Activated T-helper 17 cell treated with anti-CD3 and anti-CD28 coated beads, Interleukin-2, amount 50 U/mL, for 72 hours (primary cell): ENCODE results near the gene ZEB1. TPM values are rescaled to one million over a fixed set of nuclear protein-coding genes. Genes with fewer than 3 reads are reported as not detected.

Source experiments
- ATAC-seq: fragments of 150-1000 bp; cut with Tn5 transposase; replicated peaks from 2 replicates; pipeline ENCODE4 v1.10.0; 2021; ENCODE audit warnings: mild to moderate bottlenecking, moderate library complexity
- H3K27ac Mint-ChIP-seq: one replicate; pipeline ENCODE4 v1.8.0; 2022; ENCODE audit warnings: mixed read lengths
- H3K27me3 Mint-ChIP-seq: one replicate; pipeline ENCODE4 v1.8.0; 2022; ENCODE audit warnings: mixed read lengths
- H3K36me3 Mint-ChIP-seq: one replicate; pipeline ENCODE4 v1.8.0; 2022; ENCODE audit warnings: low read depth, mild to moderate bottlenecking, mixed read lengths
- H3K4me1 Mint-ChIP-seq: one replicate; pipeline ENCODE4 v1.8.0; 2022; ENCODE audit warnings: mixed read lengths
- H3K4me3 Mint-ChIP-seq: one replicate; pipeline ENCODE4 v1.8.0; 2022; ENCODE audit warnings: mild to moderate bottlenecking, mixed read lengths
- H3K9me3 Mint-ChIP-seq: one replicate; pipeline ENCODE4 v1.8.0; 2022; ENCODE audit warnings: mixed read lengths
- total RNA-seq, 2 donors: library from RNA; stranded (reverse); gene quantifications; one replicate each; pipeline ENCODE4 v1.2.3, GENCODE V29; 2022

Gene ZEB1
- total RNA-seq, 2 donors from 2014 or later = 46.5 to 49.2 TPM

- ATAC-seq = no peak
- Mint-ChIP-seq H3K27ac (no peak overlapping the region), H3K36me3 (peaks cover under 1% of the 10 kb centered on the region), H3K4me3 (no peak overlapping the region), H3K27me3 (no peaks in the 10 kb centered on the region), H3K9me3 (no peaks in the 10 kb centered on the region), H3K4me1 (peaks cover 28% of the 10 kb centered on the region)
These were observed 49.7 kb downstream of the ZEB1 start for GRCh38 chr10:31368724-31369123.

DNA sequence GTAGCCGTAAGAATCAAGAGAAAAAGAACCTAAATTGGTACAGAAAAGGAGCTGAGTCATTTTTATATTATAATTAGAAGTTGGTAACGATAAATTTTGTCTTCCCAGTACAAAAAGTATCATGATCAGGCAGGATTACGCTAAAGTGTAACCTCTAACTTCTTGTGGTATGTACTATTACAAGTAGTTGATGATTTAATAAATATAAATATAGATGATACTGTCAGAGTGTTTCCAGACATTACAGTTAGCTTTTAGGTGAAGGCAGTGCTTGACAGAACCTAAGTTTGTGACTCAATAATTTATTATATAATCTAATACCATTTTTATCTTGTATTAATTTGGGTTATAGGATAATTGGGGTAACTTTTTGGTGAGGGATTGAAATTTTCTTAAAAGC is 53.4 kb downstream of the ZEB1 start:
- no peak for ATAC-seq
- Mint-ChIP-seq H3K27ac (no peak overlapping the region), H3K4me1 (peaks cover 28% of the 10 kb centered on the region), H3K9me3 (no peaks in the 10 kb centered on the region), H3K27me3 (no peaks in the 10 kb centered on the region), H3K36me3 (no peaks in the 10 kb centered on the region), H3K4me3 (no peak overlapping the region)

- H3K4me1 Mint-ChIP-seq = peaks cover 26% of the 10 kb centered on the region
- no peak overlapping the region for H3K27ac Mint-ChIP-seq
- ATAC-seq = no peak
- no peaks in the 10 kb centered on the region for H3K27me3 Mint-ChIP-seq
- no peaks in the 10 kb centered on the region for H3K9me3 Mint-ChIP-seq
- H3K4me3 Mint-ChIP-seq = no peak overlapping the region
- H3K36me3 Mint-ChIP-seq = no peaks in the 10 kb centered on the region
These were observed 55.2 kb downstream of the ZEB1 start for GRCh38 chr10:31374146-31374696.

- H3K27me3 Mint-ChIP-seq = no peaks in the 10 kb centered on the region
- no peak for ATAC-seq
- H3K36me3 Mint-ChIP-seq = no peaks in the 10 kb centered on the region
- no peak overlapping the region for H3K27ac Mint-ChIP-seq
- H3K9me3 Mint-ChIP-seq = no peaks in the 10 kb centered on the region
- H3K4me1 Mint-ChIP-seq = peaks cover 7% of the 10 kb centered on the region
- no peak overlapping the region for H3K4me3 Mint-ChIP-seq
These were observed 62.2 kb downstream of the ZEB1 start for GRCh38 chr10:31381171-31381570.

DNA sequence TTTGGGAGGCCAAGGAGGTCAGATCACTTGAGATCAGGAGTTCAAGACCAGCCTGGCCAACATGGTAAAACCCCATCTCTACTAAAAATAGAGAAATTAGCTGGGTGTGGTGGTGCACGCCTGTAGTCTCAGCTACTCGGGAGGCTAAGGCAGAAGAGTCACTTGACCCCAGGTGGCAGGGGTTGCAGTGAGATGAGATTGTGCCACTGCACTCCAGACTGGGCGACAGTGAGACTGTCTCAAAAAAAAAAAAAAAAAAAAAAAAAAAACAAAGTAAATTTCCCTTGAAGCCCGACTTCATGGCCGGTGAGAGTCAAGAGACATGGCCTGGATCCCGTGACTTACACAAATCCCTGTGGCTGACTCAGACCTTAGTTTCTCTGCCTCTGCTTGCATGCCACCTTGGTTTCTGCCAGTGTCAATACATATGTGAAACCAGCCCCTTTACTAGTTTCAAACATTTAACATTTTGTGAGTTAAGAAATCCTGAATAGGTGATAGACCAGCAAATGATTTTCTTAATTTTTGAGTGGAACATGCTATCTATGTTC is 62.8 kb downstream of the ZEB1 start:
- no peaks in the 10 kb centered on the region for H3K9me3 Mint-ChIP-seq
- H3K27me3 Mint-ChIP-seq = no peaks in the 10 kb centered on the region
- H3K4me1 Mint-ChIP-seq = peaks cover 7% of the 10 kb centered on the region
- H3K36me3 Mint-ChIP-seq = peaks cover 2% of the 10 kb centered on the region
- peak; percentile 53 for ATAC-seq
- H3K4me3 Mint-ChIP-seq = no peak overlapping the region
- no peak overlapping the region for H3K27ac Mint-ChIP-seq

GRCh38 chr10:31383810-31384588 is 65.0 kb downstream of the ZEB1 start:
- Mint-ChIP-seq H3K4me3 (no peak overlapping the region), H3K36me3 (peaks cover 24% of the 10 kb centered on the region), H3K4me1 (peaks cover 7% of the 10 kb centered on the region), H3K9me3 (no peaks in the 10 kb centered on the region), H3K27ac (no peak overlapping the region), H3K27me3 (no peaks in the 10 kb centered on the region)
- peak; percentile 78 for ATAC-seq

DNA sequence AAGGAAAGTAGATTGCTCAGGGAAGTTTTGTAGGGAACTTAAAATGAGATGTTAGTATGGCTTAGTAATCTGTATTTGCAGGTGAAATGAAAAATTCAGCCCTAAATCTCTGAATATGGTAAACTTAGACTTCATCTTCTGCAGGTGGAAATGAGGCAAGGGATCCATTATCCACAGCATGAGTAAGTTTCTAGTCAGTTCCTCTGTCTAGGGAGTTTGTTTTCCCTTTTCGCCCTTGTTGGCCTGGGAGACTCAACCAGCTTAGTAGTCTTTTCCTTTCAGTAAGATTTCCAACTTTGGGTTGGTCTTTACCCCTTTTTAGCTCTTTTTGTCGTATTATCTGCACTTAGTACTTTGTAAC is 65.6 kb downstream of the ZEB1 start:
- Mint-ChIP-seq H3K9me3 (no peaks in the 10 kb centered on the region), H3K4me1 (peaks cover 7% of the 10 kb centered on the region), H3K27ac (peak overlapping the region; percentile 50), H3K27me3 (no peaks in the 10 kb centered on the region), H3K4me3 (no peak overlapping the region), H3K36me3 (peaks cover 29% of the 10 kb centered on the region)
- ATAC-seq = peak; percentile 39

GRCh38 chr10:31390804-31391203 is 71.8 kb downstream of the ZEB1 start:
- Mint-ChIP-seq H3K36me3 (peaks cover 48% of the 10 kb centered on the region), H3K27me3 (no peaks in the 10 kb centered on the region), H3K27ac (no peak overlapping the region), H3K4me3 (no peak overlapping the region), H3K4me1 (peaks cover 9% of the 10 kb centered on the region), H3K9me3 (no peaks in the 10 kb centered on the region)
- no peak for ATAC-seq

- Mint-ChIP-seq H3K27me3 (no peaks in the 10 kb centered on the region), H3K9me3 (no peaks in the 10 kb centered on the region), H3K36me3 (peaks cover 26% of the 10 kb centered on the region), H3K4me3 (no peak overlapping the region), H3K4me1 (peaks cover 9% of the 10 kb centered on the region), H3K27ac (no peak overlapping the region)
- no peak for ATAC-seq
These were observed 74.8 kb downstream of the ZEB1 start for GRCh38 chr10:31393844-31394243.

GRCh38 chr10:31395695-31396094 is 76.7 kb downstream of the ZEB1 start:
- no peak overlapping the region for H3K4me3 Mint-ChIP-seq
- H3K36me3 Mint-ChIP-seq = peaks cover 17% of the 10 kb centered on the region
- H3K27me3 Mint-ChIP-seq = no peaks in the 10 kb centered on the region
- no peaks in the 10 kb centered on the region for H3K9me3 Mint-ChIP-seq
- H3K4me1 Mint-ChIP-seq = peaks cover 18% of the 10 kb centered on the region
- ATAC-seq = no peak
- no peak overlapping the region for H3K27ac Mint-ChIP-seq

- H3K9me3 Mint-ChIP-seq = no peaks in the 10 kb centered on the region
- H3K27me3 Mint-ChIP-seq = no peaks in the 10 kb centered on the region
- peaks cover 23% of the 10 kb centered on the region for H3K4me1 Mint-ChIP-seq
- H3K36me3 Mint-ChIP-seq = peaks cover 13% of the 10 kb centered on the region
- H3K27ac Mint-ChIP-seq = no peak overlapping the region
- ATAC-seq = no peak
- no peak overlapping the region for H3K4me3 Mint-ChIP-seq
These were observed 77.4 kb downstream of the ZEB1 start for GRCh38 chr10:31396376-31396775.

- Mint-ChIP-seq H3K27me3 (no peaks in the 10 kb centered on the region), H3K4me1 (peaks cover 24% of the 10 kb centered on the region), H3K9me3 (no peaks in the 10 kb centered on the region), H3K4me3 (no peak overlapping the region), H3K36me3 (peaks cover 13% of the 10 kb centered on the region), H3K27ac (no peak overlapping the region)
- ATAC-seq = no peak
These were observed 78.8 kb downstream of the ZEB1 start for GRCh38 chr10:31397852-31398251.

GRCh38 chr10:31399171-31399570 is 80.2 kb downstream of the ZEB1 start:
- Mint-ChIP-seq H3K9me3 (no peaks in the 10 kb centered on the region), H3K27ac (no peak overlapping the region), H3K36me3 (peaks cover 7% of the 10 kb centered on the region), H3K4me1 (peaks cover 19% of the 10 kb centered on the region), H3K4me3 (no peak overlapping the region), H3K27me3 (no peaks in the 10 kb centered on the region)
- ATAC-seq = no peak

GRCh38 chr10:31399631-31400030 is 80.6 kb downstream of the ZEB1 start:
- H3K4me3 Mint-ChIP-seq = no peak overlapping the region
- no peak for ATAC-seq
- H3K27me3 Mint-ChIP-seq = no peaks in the 10 kb centered on the region
- H3K9me3 Mint-ChIP-seq = no peaks in the 10 kb centered on the region
- H3K4me1 Mint-ChIP-seq = peaks cover 20% of the 10 kb centered on the region
- H3K36me3 Mint-ChIP-seq = peaks cover 11% of the 10 kb centered on the region
- H3K27ac Mint-ChIP-seq = no peak overlapping the region

DNA sequence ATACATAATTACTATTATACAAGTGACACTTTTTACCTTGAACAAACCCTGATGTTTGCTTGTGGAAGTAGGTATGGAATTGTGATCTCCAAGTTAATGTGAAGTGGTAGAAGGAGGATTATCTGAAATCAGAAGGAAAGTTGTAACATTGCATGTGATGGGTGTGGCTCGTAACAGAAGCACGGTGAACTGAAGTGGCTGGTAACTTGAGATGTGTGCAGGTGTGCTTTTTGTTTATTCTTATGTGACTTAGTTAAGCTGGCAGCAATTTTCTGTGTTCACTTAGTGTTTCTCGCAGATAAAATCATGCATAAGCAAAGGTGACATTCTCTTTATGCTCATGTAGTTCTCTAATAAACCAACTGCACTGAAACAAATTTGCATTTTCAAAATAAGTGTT is 82.3 kb downstream of the ZEB1 start:
- H3K27me3 Mint-ChIP-seq = no peaks in the 10 kb centered on the region
- H3K36me3 Mint-ChIP-seq = peaks cover 15% of the 10 kb centered on the region
- no peak overlapping the region for H3K27ac Mint-ChIP-seq
- no peak for ATAC-seq
- H3K4me1 Mint-ChIP-seq = peaks cover 20% of the 10 kb centered on the region
- H3K4me3 Mint-ChIP-seq = no peak overlapping the region
- no peaks in the 10 kb centered on the region for H3K9me3 Mint-ChIP-seq
